ENCODE data around the gene LY6G5B. TPM values are rescaled to one million over a fixed set of nuclear protein-coding genes. Genes with fewer than 3 reads are reported as not detected.

Gene LY6G5B
- total RNA-seq, 2 donors from 2014 or later: 9.6 to 24.3 TPM

- no peak for TF ChIP-seq CTCF (IDR thresholded peaks at IDR 0.05)
- Histone ChIP-seq H3K9me3 (no peaks in the 10 kb centered on the region), H3K27ac (no peak overlapping the region), H3K4me1 (ENCODE audit: control insufficient read depth in 1 of 2, low read depth in 2 of 2) (no peaks in the 10 kb centered on the region), H3K4me3 (no peak overlapping the region), H3K27me3 (replicated peaks; ENCODE audit: insufficient read depth) (no peaks in the 10 kb centered on the region), H3K36me3 (peaks cover 67% of the 10 kb centered on the region)
- ATAC-seq (ENCODE audit: insufficient number of reproducible peaks, low FRiP score, low read depth) (no peak), DNase-seq (ENCODE audit: low spot score) (no peak)
Observed at GRCh38 chr6:31690231-31691077, 20.7 kb downstream of the LY6G5B start.

GRCh38 chr6:31691078-31691463 is 21.3 kb downstream of the LY6G5B start:
- TF ChIP-seq CTCF (IDR thresholded peaks at IDR 0.05): no peak
- no peak for ATAC-seq (ENCODE audit: insufficient number of reproducible peaks, low FRiP score, low read depth)
- Histone ChIP-seq H3K4me1 (ENCODE audit: control insufficient read depth in 1 of 2, low read depth in 2 of 2) (no peaks in the 10 kb centered on the region), H3K9me3 (no peaks in the 10 kb centered on the region), H3K27me3 (replicated peaks; ENCODE audit: insufficient read depth) (no peaks in the 10 kb centered on the region), H3K27ac (no peak overlapping the region), H3K4me3 (no peak overlapping the region), H3K36me3 (peaks cover 71% of the 10 kb centered on the region)
- DNase-seq (ENCODE audit: low spot score): no peak

GRCh38 chr6:31691564-31692108 is 21.9 kb downstream of the LY6G5B start:
- Histone ChIP-seq H3K36me3 (peaks cover 74% of the 10 kb centered on the region), H3K4me1 (ENCODE audit: control insufficient read depth in 1 of 2, low read depth in 2 of 2) (no peaks in the 10 kb centered on the region), H3K9me3 (no peaks in the 10 kb centered on the region), H3K27me3 (replicated peaks; ENCODE audit: insufficient read depth) (no peaks in the 10 kb centered on the region), H3K4me3 (no peak overlapping the region), H3K27ac (no peak overlapping the region)
- DNase-seq (ENCODE audit: low spot score) (no peak), ATAC-seq (ENCODE audit: insufficient number of reproducible peaks, low FRiP score, low read depth) (no peak)
- no peak for TF ChIP-seq CTCF (IDR thresholded peaks at IDR 0.05)

GRCh38 chr6:31692353-31692752 is 22.6 kb downstream of the LY6G5B start:
- no peak overlapping the region for H3K27ac ChIP-seq
- DNase-seq (ENCODE audit: low spot score): no peak
- no peaks in the 10 kb centered on the region for H3K9me3 ChIP-seq
- ATAC-seq (ENCODE audit: insufficient number of reproducible peaks, low FRiP score, low read depth): no peak
- no peak for TF ChIP-seq CTCF (IDR thresholded peaks at IDR 0.05)
- no peaks in the 10 kb centered on the region for H3K4me1 ChIP-seq (ENCODE audit: control insufficient read depth in 1 of 2, low read depth in 2 of 2)
- no peak overlapping the region for H3K4me3 ChIP-seq
- no peaks in the 10 kb centered on the region for H3K27me3 ChIP-seq (replicated peaks; ENCODE audit: insufficient read depth)
- H3K36me3 ChIP-seq: peaks cover 68% of the 10 kb centered on the region

- no peaks in the 10 kb centered on the region for H3K9me3 ChIP-seq
- H3K27me3 ChIP-seq (replicated peaks; ENCODE audit: insufficient read depth): no peaks in the 10 kb centered on the region
- H3K27ac ChIP-seq: no peak overlapping the region
- DNase-seq (ENCODE audit: low spot score) (no peak), ATAC-seq (ENCODE audit: insufficient number of reproducible peaks, low FRiP score, low read depth) (no peak)
- H3K36me3 ChIP-seq: peaks cover 66% of the 10 kb centered on the region
- no peak overlapping the region for H3K4me3 ChIP-seq
- no peaks in the 10 kb centered on the region for H3K4me1 ChIP-seq (ENCODE audit: control insufficient read depth in 1 of 2, low read depth in 2 of 2)
- TF ChIP-seq CTCF (IDR thresholded peaks at IDR 0.05): no peak
Observed at GRCh38 chr6:31692886-31693285, 23.1 kb downstream of the LY6G5B start.
